ENCODE data around the gene DIAPH3.

Gene DIAPH3

DNA sequence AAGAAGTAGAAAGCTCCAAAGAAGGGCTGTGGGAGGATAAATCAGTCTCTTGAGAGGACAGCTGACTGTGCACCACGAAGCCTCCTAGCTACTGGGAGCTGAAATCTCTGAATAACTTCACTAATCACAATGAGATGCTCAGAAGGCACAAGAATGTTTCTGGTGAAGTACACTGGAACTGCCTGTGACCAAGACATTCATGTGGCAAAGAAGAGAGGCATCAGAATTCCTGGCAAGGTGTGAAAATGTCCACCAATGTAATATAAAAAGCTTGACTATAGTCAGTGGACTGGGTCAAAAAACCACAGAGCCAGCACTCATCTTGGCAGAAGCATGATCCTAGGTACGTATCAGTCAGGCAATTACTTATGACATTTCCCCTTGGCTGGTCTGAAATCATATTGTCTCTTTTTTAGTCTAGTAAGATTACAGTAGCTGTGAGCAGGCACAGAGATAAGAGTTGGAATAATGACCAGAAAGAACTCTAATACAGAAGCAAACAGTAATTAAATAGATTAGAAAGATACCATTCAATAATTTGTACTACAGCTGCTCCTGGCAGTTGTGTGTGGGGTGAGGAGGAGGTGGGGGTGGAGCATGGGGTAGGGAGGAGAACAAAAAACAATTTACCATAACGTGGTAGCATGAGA is 434.7 kb downstream of the DIAPH3 start:
- DNase-seq (ENCODE audit: low read depth in 2 of 2) = no peak

DNA sequence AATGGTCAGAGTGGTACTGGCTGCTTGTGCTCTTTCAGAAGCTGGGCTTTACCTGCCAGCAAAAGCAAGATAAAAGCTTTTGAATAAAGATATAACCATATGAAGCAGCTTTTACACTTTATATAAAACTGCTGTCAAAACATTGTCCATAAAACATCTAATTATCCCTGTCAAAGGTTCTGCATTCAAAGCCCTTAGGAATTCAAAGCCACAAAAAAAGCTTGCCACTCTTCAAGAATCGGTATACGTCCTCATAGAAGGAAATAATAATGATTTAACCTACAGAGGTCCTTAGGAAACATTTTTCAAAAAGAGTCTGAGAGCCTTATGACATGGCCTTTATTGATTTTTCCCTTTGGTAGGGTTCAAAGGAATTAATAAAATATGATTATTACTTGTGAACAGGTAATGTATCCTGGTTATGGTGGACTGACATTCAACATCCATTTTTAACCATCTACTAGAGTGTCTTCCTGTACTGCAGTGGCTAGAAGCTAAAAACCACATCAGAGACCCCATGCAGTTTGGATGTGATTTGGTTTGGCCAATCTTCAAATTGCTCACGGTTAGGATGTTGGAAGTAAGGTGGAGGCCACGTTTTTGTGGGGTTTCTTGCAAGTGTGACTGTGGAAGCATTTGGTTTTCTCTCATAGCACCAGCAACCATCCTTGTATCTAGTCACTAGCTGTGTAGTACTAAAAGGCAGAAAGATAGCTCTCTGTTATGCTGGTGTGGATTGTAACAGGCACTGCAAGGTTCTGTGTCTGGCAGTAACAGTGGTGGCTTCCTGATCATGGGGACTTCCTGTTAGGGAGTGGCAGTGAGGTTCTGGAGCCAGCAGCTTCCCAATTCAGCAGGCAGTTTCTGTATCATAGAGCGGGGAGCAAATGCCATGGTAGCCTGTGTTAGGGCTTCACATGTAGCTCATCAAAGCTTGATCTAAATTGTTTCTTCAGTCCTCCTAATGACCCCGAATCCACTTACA is 441.5 kb downstream of the DIAPH3 start:
- DNase-seq (ENCODE audit: low read depth in 2 of 2) = no peak

DNA sequence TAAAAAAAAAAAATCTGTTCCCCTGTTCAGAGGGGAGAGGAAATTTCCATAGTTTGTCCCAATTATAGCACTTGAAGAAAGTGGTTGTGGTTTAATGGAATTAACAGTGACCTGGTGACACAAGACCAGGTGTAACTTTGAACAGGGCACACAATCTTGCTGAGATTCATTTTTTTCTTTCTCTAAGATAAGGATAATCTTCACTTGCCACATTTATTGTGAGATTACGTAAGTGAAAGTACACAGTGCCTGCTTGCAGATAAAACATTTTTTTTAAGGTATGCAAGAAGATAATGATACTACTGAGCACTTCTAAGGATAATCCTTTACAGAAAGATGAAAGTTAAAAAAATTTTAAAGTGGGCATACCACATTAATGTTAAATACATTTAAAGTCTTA is 448.1 kb downstream of the DIAPH3 start:
- DNase-seq (ENCODE audit: low read depth in 2 of 2) = no peak

DNA sequence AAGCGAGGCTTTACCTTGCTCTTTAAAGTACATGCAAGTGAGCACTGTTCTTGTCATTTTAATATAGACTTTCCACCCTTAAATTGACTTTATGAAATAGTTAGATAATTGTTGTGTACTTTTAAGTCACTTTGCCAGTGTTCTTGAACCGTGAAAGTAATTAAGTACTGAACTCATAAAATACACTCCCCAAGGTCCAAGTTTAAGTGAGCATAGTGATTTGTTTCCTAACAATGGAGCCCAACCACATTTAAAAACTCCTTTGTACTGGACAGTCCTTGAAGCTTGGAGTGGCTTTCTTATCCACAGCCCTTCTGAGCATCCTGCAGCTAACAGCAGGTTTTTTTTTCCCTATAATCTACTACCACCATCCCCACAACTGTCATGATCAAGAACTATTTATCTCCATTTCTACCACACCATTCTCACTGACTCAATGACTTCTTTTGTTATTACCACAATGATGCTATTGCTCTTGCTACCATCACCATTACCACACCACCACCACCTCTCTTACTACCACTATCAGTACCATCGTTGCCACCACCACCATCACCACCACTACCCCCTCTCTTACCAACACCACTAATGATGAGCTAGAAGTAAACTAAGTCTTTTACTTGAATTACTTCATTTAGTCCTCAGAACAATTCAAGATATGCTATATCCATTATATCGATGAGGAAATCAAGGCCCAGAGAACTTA is 452.6 kb downstream of the DIAPH3 start:
- no peak for DNase-seq (ENCODE audit: low read depth in 2 of 2)

DNA sequence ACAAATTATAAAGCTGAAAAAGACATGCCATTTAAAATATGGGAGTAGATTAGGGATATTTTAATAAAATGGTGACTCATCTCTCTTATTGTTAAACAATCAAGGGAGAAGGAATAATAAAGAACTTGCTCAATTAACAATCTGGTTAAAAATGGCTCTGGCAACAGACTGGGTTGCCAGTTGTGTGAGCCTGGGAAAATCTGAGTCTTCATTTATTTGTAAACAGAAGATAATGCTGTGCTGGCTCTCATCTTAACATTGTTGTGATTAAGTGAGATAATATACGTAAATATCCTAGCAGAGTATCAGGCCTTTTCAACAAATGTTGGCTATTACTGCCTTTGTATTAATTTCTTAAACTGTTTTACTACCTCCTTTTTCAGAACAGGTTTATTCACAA is 453.3 kb downstream of the DIAPH3 start:
- no peak for DNase-seq (ENCODE audit: low read depth in 2 of 2)

DNA sequence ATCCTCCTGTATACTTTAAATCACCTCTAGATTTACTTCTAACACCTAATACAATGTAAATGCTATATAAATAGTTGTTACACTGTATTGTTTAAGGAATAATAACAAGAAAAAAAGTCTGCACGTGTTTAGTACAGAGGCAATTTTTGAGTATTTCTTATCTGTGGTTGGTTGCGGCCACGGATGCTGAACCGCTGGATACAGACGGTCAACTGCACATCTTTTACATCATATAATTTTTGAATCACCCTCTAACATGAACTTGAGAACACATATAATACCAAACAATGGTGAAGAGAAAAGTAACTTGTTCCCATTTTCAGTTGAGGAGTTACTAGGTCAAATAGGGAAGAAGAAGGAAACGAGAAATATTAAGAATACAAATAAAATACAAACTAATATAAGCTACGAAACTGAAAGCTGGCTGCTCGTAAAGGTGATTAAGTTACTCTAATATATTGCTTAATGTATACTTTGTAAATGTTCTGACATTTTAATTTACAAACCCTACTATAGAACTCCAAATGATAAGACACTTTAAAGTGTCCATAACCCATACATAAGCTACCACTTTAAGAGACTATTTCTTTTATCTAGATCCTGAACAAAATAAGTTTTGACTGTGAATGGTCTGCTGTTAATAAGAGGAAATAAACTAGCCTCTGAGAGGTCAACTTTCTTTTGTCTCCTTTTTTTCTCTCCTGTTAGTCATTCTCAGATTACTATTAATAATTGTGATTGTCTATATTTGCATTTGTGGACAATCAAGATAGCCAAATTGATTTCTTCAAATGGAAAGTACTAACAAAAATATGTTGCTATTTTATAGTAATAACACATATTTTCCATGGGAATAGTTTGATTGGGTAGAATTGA is 457.4 kb downstream of the DIAPH3 start:
- DNase-seq (ENCODE audit: low read depth in 2 of 2) = no peak

DNA sequence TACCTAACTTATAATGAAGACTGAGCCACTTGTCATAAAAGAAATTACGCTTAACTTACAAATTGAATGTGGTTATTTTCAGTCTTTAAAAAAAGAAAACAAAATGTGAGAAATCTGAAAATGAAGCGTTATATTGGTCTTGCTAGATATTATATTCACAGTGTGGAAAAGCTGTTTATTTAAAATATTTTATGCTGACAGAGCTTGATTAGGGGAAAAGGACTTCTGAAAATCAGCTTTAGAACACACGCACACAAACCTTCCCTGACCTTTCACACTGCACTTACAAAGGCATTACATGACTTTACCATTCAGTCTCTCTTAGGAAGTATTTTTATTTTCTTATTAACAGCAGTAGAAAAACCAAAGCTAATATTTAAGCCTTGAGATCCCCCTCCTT is 461.5 kb downstream of the DIAPH3 start:
- no peak for DNase-seq (ENCODE audit: low read depth in 2 of 2)

DNA sequence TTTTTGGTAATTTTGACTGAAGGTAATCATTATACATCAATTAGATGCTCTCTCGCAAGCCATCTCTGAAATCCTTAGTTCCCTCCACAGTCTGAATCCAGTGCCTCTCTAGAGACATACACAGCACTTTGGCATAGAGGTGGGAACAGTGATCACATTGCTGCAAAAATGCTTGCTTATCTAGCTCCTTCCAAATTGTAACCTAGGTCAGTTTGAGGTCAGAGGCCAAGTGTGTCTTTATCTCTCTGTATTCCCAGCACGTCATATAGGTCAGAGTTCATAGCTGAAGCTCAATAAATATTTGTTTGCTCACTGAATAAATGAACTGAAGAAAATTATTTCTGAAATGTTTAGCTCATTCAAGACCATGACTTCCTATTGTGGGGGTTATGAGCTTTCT is 462.5 kb downstream of the DIAPH3 start:
- no peak for DNase-seq (ENCODE audit: low read depth in 2 of 2)

DNA sequence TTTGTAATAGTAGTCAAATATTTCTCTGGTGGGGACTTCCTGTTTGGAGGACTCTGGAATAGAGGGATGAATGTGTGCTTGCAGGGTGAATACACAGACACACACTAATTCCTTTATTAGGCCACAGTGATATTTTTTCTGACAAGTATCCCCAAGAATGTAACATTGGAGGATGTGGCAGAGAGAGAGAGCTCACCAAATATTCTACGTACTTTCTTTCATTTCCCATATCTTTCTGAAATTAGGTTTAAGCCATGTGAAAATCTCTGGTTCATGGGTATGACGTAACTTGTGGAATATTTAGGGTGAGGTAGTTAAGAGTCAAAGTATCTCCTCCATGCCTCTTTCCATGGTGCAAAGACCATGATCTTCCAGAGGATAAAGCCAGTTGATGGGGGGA is 463.4 kb downstream of the DIAPH3 start:
- DNase-seq (ENCODE audit: low read depth in 2 of 2) = no peak

DNA sequence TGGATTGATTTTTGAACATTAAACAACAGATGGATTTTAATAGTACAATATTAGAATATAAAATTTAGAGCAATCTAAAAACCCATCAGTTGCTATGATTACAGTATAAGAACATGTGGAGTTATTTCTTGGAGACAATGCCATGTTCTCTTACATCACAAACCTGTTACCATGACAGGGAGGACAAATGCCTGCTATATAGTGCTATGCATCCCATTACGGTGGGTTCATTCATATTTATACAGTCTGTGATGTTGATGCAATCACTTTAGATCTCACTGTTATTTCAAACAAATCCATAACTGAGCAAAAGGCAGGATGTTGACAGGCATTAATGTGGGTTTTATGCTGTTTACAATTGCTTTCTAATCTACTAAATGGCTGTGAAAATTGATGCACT is 467.5 kb downstream of the DIAPH3 start:
- DNase-seq (ENCODE audit: low read depth in 2 of 2) = no peak

DNA sequence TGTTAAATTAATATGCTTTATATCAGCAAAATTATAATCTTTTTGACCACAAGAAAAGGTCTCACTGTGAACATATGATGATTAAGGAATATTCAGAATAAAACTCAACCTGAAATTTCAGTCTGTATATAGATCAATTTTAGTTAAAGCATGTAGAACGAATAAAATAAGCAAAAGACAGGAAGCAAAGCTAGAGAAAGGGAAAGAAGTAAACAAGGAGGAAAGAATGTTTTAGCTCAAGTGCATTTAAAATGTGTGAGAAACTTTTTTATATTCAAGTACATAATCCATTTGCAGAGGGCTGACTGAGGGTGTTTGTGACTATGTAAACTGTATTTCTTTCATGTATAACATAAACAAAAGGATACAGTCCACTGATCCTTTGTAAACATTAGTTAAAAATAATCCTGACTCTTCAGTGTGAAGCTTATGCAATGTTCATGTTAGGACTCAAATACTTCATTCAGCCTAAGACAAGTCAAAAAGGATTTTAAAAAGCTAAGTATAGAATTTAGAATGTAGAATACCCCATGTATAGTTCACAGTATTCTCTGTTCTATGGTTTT is 472.1 kb downstream of the DIAPH3 start:
- DNase-seq (ENCODE audit: low read depth in 2 of 2) = no peak

DNA sequence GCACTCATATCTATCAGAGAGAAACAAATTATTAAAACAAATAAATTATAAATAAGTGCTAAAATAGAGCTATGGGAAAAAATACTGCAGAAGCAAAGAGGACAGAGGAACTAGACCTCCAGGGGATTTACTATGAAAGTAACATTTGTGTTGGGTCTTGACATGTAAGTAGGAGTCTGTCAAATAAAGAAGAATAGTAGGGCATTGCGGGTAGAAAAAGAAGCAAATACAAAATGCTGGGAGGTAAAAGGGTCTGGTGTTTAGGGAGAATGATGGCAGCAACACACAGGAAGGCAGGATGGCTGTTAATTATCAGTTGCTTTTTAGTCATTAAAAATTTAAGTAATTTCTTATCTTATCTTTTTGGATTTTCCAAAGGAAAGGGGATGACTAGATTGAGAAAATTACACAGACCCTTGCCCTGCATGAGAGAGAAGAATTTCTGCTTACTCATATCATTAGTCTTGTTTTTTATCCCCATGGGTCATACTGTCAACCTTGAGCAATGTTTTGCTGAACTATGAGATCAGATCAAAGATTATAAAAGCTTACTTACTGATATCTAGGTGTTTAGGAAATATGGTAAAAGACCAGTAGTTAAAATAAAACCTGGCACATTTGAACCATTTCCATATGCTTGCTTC is 472.7 kb downstream of the DIAPH3 start:
- no peak for DNase-seq (ENCODE audit: low read depth in 2 of 2)

DNA sequence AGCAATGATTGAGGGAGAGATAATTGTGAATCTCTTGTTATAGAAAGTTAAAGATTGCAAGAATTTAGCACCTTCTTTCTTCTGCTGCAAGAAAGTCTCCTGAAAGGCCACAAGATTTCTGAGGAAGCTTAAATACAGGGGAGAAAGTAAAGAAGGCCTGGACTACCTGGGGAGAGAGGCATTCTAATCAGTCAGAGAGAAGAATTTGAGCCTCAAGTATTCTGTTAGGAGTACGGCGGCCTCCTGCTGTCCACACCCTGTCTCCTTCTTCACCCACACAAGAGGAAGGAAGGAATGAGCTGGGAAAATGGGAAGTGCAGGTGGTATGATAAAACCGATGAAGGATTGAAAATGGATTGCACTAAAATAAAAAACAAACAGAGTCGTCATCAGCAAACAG is 474.7 kb downstream of the DIAPH3 start:
- no peak for DNase-seq (ENCODE audit: low read depth in 2 of 2)

DNA sequence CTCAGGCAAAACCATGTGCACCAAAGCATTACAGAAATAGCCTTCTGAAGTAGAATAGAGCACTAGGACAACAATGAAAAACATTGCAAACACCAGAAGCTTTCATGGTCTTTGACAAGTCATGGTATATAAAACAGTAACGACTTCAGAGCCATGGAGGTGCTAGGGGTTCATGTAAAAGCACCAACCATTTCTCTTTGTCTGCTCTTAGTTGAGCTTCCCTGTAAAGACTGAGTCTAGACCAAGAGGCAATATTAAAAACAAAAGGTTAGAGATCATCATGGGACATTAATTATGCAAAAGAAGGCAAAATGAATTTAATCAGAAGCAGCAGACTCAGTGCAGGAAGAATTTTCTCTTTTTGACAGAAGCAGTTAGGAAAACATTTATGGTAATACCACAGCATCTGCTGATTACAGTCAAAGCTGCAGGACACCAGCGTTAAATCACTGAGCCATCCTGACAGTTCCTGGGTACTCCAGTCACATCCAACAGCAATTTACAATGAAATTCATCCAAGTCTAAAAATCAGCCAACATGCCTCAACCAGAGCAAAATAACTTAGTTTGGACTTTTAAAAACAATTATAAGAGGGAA is 476.8 kb downstream of the DIAPH3 start:
- no peak for DNase-seq (ENCODE audit: low read depth in 2 of 2)

DNA sequence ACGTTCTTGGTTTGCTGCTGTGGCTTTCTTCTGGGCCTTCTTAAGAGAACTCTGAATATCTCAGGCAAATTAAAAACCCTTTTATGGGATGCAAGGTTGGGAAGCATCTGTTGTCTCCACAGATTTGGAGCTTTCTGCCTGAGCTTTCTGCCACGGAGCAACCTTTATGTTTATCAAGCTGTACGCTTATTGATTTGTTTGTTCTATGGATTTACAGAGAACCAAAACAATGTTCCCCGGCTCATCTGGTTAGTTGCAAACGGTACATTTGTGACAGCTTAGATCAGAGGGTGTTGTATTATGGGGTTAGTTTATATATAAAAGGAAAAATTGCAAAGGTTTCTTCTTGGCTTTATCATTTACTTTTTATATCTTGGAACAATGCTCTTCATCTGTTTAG is 479.6 kb downstream of the DIAPH3 start:
- no peak for DNase-seq (ENCODE audit: low read depth in 2 of 2)

DNA sequence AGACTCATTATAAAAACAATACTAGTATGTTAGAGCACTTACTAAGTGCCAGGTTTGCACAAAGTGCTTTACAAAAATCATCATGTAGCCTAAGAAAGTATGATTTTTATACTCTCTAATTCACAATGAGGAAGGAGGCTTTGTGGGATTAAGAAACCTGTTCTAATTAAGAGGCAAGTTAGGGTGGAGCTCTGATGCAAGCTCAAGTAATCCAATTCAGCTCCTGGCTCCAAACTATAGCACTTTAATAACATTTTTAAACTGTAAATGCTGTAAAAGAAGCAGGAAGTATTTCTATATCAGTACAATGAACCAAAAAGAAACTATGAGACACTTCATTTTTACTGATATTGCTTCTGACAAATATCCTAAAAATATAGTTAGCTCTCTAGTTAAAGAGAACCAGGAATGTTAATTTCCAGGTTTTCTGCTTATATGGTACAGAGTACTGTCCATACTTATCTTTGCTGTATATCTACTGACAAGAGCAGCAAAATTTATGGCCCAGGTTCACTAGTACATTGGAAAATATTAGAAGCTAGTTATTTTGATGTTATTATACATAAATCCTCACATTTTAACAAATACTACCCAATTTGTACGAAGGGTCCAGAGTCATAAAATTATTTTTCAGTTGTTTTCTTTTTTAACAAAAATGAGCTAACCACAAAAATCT is 482.0 kb downstream of the DIAPH3 start:
- DNase-seq (ENCODE audit: low read depth in 2 of 2) = no peak

DNA sequence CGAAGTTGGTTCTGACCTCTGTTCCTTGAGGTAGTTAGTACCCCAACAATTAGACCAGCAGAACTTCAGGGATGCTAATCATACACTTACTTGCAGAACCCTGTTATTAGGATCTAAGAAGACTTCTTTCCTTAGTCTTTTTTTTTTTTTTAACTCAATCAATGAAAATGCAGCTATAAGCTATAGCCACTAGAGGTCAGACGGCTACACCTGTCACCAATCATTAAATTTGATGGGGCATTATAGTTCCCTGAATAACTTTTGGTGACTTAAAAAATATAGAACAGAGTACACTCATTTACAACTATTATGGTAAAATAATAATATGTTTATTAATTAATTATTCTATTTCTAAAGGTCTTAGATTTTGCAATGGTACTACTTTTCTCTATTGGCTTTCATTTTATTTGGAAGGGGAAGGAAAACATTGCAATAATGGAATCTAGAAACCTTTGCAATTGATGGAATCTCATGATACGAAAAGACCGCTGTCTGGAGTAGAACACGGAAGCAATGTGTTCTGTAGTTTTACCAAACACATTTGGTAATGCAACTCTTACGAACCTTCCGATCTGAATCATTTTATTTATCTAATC is 483.2 kb downstream of the DIAPH3 start:
- DNase-seq (ENCODE audit: low read depth in 2 of 2) = no peak

DNA sequence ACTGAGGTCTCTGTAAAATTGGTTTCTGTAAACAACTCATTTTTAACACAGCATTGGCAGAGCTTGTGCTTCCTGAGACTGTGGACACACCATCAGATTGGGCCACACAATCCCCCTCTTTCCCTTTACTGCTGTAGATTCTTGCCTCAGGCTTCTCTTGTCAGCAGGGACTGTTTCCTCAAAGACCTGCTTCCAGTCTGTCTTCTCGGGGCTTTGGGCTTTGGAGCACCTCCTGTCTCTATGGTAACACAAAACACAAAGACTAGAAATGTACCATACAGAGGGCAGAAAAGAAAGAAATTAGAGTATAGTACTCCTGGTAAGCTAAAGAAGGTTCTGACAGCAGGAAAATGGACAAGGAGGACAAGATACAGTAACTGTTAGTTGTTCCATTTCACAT is 484.5 kb downstream of the DIAPH3 start:
- DNase-seq (ENCODE audit: low read depth in 2 of 2) = no peak
